NCI-H1105 (cell line): Measurements from ENCODE around the gene VPS13C.

ENCODE experiments used
- DNase-seq: peaks from one replicate; lab custom pipeline; 2025; lab: John Stamatoyannopoulos, UW

Gene VPS13C

GRCh38 chr15:62060113-62060895, at the start of gene VPS13C:
TSS of gene VPS13C (minus strand) at chr15:62060447. CDS start at chr15:62060374, 73 bp downstream.
- peak; percentile 96 for DNase-seq

- peak; percentile 6 for DNase-seq
Measured at GRCh38 chr15:62109437-62109836, 49.2 kb upstream of the VPS13C start.

GRCh38 chr15:62108411-62108810, 48.2 kb upstream of the VPS13C start:
- DNase-seq: no peak

- DNase-seq: no peak
Measured at GRCh38 chr15:62107571-62108121, 47.4 kb upstream of the VPS13C start.

- DNase-seq: no peak
Measured at GRCh38 chr15:62106096-62106495, 45.8 kb upstream of the VPS13C start.

- DNase-seq: peak; percentile 30
Measured at GRCh38 chr15:62105266-62105665, 45.0 kb upstream of the VPS13C start.

- DNase-seq: no peak
Measured at GRCh38 chr15:62104846-62105245, 44.6 kb upstream of the VPS13C start.

- no peak for DNase-seq
Measured at GRCh38 chr15:62104401-62104800, 44.2 kb upstream of the VPS13C start.

GRCh38 chr15:62103431-62103830, 43.2 kb upstream of the VPS13C start:
- no peak for DNase-seq

- DNase-seq: no peak
Measured at GRCh38 chr15:62099094-62099601, 38.9 kb upstream of the VPS13C start.

- no peak for DNase-seq
Measured at GRCh38 chr15:62094388-62094787, 34.1 kb upstream of the VPS13C start.

- DNase-seq: no peak
Measured at GRCh38 chr15:62093809-62094208, 33.6 kb upstream of the VPS13C start.

- no peak for DNase-seq
Measured at GRCh38 chr15:62090988-62091387, 30.7 kb upstream of the VPS13C start.

GRCh38 chr15:62089616-62090015, 29.4 kb upstream of the VPS13C start:
- DNase-seq: peak; percentile 76

- no peak for DNase-seq
Measured at GRCh38 chr15:62088353-62088693, 28.1 kb upstream of the VPS13C start.

- no peak for DNase-seq
Measured at GRCh38 chr15:62087671-62088352, 27.6 kb upstream of the VPS13C start.

GRCh38 chr15:62085740-62086139, 25.5 kb upstream of the VPS13C start:
- no peak for DNase-seq

GRCh38 chr15:62083194-62084154, 23.2 kb upstream of the VPS13C start:
- DNase-seq: no peak

- DNase-seq: no peak
Measured at GRCh38 chr15:62079594-62079993, 19.3 kb upstream of the VPS13C start.

- peak; percentile 76 for DNase-seq
Measured at GRCh38 chr15:62075595-62076277, 15.5 kb upstream of the VPS13C start.

GRCh38 chr15:62071711-62072308, 11.6 kb upstream of the VPS13C start:
- DNase-seq: peak; percentile 40
